Activated CD8-positive, alpha-beta memory T cell treated with anti-CD3 and anti-CD28 coated beads for 1 hour (primary cell): ENCODE data around the gene FRS3.
"Not testable (repeated sequence)": the region's sequence is repeated elsewhere in the genome, so short reads cannot be mapped to it uniquely, and the experiment has no call there.

ENCODE experiments used
- DNase-seq, 2 donors: peaks; one replicate each; pipeline ENCODE4 v3.0.0-alpha.2; 2020; ENCODE audit warnings: low read depth in 1 of 2; ENCODE audit errors: extremely low read depth in 1 of 2

The FRS3 gene

GRCh38 chr6:41779788-41780550 lies at the start of gene FRS3:
Gene FRS3, minus strand, starts transcription at chr6:41779900. Its CDS starts 2,913 bp downstream, at chr6:41776987.
- DNase-seq = peak; percentile 98 to 100

DNA sequence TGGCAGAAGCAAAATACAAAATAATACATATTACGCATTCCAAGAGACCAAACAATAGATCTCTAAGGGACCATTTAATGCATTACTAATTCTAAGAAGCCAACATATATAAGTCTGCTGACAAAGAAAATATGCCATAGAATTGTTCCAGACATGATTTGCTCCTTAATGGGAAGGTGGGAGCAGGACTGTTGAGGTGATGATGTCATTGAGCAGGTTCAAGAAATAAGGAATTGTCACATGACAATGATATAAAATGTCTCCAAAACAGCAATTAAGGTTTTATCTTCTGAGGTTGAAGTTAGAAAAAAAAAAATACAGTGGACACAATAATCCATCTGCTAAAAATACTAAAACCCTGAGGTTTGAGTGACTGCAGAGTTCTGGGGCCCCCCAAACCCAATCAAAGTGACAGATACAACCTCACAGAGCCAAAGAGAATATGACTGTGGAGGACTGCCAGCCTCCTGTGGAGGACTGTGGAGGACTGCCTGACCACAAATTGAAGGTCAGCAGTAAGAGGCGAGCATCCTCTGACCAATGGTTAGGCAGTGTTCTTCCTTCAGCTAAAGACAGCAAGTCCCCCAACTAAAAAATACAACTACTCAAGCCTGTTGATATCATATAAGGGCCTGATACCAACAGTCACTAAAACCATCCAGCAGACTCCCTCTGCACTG lies 46.8 kb upstream of the FRS3 start:
- DNase-seq = no peak

GRCh38 chr6:41824571-41825569 lies 45.2 kb upstream of the FRS3 start:
- DNase-seq = no peak

- DNase-seq = no peak
Measured at GRCh38 chr6:41823178-41823577, 43.5 kb upstream of the FRS3 start.

- no peak for DNase-seq
Measured at GRCh38 chr6:41822021-41822420, 42.3 kb upstream of the FRS3 start.

DNA sequence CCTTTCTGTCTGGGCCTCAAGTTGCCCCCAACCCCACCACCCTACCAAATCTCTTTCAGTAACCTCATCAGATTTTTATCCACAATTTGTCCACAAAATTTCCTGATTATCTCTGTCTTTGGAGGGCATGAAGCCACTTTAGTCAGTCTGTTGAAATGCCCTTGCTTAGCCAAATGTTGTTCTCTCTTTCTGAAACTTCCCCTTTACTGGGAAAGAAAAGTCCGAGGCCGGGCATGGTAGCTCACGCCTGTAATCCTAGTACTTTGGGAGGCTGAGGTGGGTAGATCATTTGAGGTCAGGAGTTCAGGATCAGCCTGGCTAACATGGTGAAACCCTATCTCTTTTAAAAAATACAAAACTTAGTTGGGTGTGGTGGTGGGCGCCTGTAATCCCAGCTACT lies 41.6 kb upstream of the FRS3 start:
- DNase-seq = no peak

DNA sequence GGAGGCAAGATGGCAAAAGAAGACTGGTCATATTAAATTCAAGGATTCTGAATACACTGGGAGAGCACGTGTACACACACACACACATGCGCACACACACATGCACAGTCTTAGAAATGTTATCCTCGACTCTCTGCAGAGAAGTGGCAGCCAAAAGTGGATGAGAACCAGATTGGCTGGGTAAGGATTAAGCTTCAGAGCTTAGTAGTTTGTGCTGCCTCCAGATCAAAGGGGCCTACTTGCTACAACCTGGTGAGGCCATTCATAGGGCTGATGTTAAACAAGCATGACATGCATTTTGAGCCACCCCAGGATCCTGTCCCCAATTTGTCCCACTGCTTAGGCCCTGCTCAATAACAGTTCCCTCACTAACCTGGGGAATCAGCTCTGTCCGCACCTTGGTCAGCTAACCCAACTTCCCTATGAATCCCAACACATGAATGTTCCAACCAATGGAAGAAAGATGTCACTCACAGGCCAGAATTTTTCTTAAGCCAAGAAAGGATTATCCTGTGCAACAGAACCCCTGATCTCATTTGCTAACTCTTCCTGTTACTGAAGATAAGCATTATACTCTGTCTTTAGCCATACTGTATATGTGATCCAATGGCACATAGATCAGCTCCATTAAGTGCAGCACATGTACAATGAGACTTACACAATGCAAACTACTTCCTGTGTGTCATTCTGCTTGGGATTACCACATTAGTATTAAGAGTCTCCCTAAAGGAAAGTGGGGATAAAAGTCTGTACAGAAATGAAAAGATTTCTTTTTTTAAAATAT lies 38.8 kb upstream of the FRS3 start:
- no peak for DNase-seq

GRCh38 chr6:41815587-41815986 lies 35.9 kb upstream of the FRS3 start:
- DNase-seq = no peak

- no peak for DNase-seq
Measured at GRCh38 chr6:41814629-41815028, 34.9 kb upstream of the FRS3 start.

DNA sequence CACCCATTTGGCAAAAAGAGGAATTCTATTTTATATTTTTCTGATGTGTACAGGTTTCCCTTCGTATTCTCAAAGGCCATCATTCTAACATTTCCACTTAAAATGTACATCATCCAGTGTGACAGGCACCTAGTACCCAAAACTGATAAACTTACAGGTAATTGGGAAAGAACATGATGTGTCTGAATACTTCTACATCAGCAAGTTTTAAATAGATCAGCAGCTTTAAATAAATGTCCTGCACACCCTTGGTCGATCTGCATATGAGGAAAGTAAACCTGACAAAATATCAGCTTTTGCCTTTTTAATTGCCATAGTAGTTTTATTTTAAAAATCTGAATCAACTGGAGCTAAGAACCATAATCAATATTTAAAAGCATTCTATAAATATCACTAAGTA lies 34.3 kb upstream of the FRS3 start:
- no peak for DNase-seq

DNA sequence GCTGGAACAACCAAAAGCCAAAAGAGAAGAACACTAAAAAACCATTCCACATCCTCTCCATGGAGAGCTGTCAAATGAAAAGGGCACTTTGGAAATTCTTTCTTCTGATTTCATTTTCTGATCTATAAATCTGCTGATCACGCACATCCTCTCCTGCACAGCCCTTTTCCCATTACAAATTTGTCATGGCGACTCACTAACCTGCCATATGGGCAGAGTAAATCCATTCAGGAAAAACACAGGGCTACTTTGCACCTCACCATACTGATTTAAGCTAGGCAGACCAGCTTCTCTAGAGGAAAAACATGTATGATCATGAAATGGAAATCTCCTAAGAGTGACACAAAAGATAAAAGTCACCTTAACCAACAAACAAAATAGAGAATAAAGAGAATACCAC lies 33.8 kb upstream of the FRS3 start:
- no peak for DNase-seq

- DNase-seq = not testable (repeated sequence)
Measured at GRCh38 chr6:41811946-41812345, 32.2 kb upstream of the FRS3 start.

GRCh38 chr6:41811095-41811494 lies 31.4 kb upstream of the FRS3 start:
- DNase-seq = no peak

GRCh38 chr6:41805830-41806774 lies 26.4 kb upstream of the FRS3 start:
- DNase-seq = no peak

GRCh38 chr6:41801380-41801779 lies 21.7 kb upstream of the FRS3 start:
- no peak for DNase-seq

DNA sequence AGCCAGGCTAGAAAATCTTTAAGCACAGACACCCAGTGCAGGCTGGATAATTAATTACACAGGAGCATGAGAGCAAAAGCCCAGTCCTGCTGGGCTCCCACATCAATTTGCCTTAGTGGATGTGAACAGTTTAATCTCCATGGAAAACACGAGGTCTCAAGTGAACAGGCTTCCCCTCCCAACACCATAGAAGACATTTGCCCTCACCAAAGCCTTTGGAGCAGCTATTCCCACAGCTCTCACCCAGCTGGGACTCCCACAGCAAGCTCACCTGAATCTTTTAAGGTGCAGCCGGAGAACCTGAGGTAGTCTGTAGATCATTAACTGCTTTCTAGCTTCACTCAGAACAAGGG lies 19.8 kb upstream of the FRS3 start:
- DNase-seq = no peak

DNA sequence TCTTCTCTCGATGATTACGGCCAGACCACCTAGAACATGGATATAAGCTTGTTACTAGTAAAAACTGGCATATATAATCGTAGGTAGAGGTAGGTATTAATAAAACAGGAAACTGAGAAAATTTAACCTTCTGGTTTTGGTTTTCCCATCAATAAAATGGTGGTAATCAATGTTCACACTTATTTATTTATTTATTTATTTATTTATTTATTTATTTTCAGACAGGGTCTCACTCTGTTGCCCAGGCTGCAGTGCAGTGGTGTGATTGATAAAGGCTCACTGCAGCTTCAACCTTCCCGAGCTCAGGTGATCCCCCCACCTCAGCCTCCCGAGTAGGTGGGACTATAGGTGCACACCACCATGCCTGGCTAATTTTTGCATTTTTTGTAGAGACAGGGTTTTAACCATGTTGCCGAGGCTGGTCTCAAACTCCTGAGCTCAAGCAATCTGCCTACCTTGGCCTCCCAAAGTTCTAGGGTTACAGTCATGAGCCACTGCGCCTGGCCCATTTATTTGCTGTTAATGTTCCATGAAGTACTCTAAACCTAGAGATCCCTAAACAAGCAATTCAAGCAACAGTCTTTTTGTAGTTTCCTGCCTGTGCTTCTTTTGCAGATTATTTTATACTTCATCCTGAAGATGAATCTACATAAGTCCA lies 19.3 kb upstream of the FRS3 start:
- no peak for DNase-seq

DNA sequence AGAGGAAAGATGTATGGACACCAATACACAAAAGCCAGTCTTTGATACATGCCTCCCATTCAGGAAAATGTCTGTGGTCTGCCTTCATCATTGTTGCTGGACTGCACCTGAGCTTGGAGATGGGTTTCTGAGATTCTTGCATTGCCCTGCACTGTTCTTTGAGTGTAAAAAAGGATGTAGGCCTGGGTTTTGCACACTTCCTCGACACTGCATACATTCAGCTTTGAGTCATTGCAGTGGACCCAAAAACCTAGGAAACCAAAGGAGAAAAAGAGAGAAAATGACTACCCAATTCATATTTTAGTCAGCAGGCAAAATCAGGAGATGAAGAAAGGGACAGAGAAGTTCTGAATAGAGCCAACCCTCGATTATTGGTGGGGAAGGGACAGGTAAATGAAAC lies 16.8 kb upstream of the FRS3 start:
- DNase-seq = no peak

DNA sequence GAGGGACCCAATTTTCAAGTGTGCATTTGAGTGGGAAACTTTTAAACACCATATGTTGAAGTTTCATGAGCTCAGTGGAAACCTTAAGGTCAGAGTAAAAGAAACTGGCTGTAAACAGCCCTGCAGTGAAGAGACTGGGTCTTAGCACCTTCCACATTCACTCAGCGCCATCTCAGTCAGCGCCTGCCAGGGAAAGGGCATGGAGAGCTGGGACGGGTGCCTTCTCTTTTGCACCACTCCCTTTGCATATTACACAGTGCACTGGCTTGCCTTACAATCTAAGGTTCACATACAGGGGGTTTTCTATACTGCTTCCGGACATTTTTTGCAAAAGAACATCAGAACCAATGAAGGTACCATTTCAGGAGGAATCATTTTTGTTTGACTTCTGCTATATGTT lies 12.3 kb upstream of the FRS3 start:
- no peak for DNase-seq
